ENCODE data around the gene ADSS1.

ADSS1 gene

DNA sequence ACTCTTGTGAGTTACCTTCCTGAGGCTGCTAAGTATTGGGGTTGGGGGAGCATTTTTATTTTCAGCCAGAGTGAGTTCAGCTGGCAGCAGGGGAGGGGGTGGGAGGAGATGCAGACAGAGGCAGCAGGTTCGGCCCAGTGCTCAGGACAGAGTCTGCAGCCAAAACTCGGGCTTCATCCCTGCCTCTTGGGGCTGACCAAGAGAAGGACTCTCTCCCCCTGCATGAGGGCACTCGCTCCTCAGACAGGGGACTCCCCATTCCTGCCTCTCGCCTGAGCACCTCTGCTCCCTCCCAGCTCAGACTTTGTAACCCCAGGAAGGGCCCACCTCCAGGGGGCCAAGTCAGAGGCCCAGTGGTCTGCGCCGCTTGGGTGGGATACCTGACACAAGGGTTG is 72.7 kb downstream of the ADSS1 start:
- TF ChIP-seq FOXP2 (optimal IDR thresholded peaks at IDR 0.05; ENCODE audit: borderline replicate concordance, extremely low read depth, extremely low read length, insufficient read depth) (no peak), SIN3A (IDR thresholded peaks at IDR 0.05; ENCODE audit: borderline replicate concordance, insufficient read depth, low read length) (no peak), POLR2AphosphoS5 (IDR thresholded peaks at IDR 0.05; ENCODE audit: low read depth, low read length) (no peak), TAF1 (IDR thresholded peaks at IDR 0.05; ENCODE audit: borderline replicate concordance, insufficient read depth, low read length) (no peak)
- TF ChIP-seq, protein P1, sequence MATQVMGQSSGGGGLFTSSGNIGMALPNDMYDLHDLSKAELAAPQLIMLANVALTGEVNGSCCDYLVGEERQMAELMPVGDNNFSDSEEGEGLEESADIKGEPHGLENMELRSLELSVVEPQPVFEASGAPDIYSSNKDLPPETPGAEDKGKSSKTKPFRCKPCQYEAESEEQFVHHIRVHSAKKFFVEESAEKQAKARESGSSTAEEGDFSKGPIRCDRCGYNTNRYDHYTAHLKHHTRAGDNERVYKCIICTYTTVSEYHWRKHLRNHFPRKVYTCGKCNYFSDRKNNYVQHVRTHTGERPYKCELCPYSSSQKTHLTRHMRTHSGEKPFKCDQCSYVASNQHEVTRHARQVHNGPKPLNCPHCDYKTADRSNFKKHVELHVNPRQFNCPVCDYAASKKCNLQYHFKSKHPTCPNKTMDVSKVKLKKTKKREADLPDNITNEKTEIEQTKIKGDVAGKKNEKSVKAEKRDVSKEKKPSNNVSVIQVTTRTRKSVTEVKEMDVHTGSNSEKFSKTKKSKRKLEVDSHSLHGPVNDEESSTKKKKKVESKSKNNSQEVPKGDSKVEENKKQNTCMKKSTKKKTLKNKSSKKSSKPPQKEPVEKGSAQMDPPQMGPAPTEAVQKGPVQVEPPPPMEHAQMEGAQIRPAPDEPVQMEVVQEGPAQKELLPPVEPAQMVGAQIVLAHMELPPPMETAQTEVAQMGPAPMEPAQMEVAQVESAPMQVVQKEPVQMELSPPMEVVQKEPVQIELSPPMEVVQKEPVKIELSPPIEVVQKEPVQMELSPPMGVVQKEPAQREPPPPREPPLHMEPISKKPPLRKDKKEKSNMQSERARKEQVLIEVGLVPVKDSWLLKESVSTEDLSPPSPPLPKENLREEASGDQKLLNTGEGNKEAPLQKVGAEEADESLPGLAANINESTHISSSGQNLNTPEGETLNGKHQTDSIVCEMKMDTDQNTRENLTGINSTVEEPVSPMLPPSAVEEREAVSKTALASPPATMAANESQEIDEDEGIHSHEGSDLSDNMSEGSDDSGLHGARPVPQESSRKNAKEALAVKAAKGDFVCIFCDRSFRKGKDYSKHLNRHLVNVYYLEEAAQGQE (IDR thresholded peaks at IDR 0.05; ENCODE audit: insufficient read depth in 1 of 2, low read depth in 2 of 2, low read length in 2 of 2), result no peak
